Stimulated activated CD8-positive, alpha-beta memory T cell treated with anti-CD3 and anti-CD28 coated beads, Interleukin-4, amount 100 ng/mL, for 48 hours (primary cell): Measurements from ENCODE around the gene FBXO38.
A peak's percentile ranks its signal among the peaks of the same experiment; 100 is the strongest.

ENCODE experiments used
- DNase-seq: peaks from one replicate; pipeline ENCODE4 v3.0.0-alpha.2; 2020

The FBXO38 gene, protein sequence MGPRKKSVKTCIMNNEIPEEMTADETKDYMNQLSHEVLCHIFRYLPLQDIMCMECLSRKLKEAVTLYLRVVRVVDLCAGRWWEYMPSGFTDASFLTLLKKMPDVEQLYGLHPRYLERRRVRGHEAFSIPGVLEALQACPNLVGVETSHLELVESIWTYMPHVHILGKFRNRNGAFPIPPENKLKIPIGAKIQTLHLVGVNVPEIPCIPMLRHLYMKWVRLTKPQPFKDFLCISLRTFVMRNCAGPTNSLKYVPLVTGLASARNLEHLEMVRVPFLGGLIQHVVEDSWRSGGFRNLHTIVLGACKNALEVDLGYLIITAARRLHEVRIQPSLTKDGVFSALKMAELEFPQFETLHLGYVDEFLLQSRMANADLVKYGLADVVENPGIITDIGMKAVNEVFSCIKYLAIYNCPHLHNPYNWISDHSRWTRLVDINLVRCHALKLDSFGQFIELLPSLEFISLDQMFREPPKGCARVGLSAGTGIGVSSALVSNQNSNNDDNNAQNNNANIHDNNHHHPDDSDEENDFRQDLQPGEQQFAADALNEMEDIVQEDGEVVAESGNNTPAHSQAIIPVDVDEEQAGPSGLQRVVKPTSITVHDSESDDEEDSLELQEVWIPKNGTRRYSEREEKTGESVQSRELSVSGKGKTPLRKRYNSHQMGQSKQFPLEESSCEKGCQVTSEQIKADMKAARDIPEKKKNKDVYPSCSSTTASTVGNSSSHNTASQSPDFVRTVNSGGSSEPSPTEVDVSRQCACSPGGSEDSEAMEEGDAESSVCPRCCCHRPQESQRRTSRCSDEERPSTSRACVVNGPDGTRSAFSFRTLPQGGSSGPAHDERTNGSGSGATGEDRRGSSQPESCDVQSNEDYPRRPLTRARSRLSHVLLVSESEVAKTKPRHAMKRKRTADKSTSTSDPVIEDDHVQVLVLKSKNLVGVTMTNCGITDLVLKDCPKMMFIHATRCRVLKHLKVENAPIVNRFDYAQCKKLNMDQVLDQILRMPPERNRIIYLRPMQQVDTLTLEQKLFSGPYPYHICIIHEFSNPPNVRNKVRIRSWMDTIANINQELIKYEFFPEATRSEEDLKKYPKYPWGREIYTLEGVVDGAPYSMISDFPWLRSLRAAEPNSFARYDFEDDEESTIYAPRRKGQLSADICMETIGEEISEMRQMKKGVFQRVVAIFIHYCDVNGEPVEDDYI

DNA sequence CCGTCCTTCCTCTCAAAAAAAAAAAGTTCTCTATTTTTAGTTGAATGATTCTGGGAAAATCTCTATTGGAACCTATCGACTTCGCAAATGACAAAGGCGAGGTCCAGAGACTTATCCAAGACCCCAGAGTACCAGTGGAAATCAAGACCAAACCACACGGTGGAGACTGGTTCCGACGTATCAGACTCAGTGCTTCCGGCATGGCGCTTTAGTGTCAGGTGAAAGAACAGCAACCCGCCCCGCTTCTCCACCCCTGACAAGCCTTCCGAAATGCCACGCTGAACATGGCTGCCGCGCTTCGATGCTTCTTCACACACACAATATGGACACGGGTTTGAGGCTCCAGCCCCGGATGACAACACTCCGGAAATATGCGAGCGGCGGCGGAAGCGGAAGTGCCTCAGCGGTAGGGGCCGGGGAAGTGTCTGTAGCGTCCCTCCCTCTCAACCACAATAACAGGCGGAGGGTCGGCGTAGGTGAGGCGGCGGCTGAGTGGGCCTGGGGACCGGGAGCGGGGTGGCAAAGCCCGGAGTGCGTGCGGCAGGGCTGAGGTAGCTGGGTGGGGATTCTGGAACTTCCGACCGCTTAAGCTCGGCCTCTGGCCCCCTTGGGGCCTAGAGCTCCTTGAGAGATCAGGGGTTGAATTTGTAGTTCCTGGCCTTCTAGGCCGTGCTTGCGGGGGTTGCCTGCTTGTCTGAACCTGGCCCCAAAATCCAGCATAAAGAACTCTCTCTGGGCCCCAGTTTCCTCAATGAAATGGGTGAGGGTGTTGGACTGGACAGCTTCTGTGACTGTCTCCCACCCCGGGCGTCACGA lies at the start of gene FBXO38:
Gene FBXO38, plus strand, starts transcription at position 395 of the 816 bp plus-strand sequence. CDS start 10,819 bp downstream, outside the sequence.
- peak; percentile 95 for DNase-seq

DNA sequence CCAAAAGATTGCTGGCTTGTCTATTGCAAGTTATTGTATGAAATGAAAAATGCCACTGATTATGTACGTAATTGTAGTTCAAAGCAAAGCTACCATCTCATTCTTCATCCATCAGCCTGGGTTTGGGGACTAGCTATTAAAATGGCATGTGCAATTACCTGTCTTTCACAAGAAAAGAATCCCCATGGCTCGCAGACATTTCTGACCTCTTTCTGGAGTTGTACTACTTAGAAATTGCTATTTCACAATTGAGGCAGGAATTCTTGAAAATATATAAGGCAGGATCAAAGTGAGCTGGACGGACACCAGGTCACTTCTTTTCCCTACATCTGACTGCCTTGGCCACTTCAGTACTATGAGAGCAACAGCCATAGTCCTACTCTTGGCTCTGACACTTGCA lies 48.5 kb upstream of the FBXO38 start, which contains the start of gene SPINK9:
Gene SPINK9, plus strand, starts transcription at position 301 of the 400 bp plus-strand sequence. Its CDS starts 55 bp downstream, at position 356.
- DNase-seq = no peak

DNA sequence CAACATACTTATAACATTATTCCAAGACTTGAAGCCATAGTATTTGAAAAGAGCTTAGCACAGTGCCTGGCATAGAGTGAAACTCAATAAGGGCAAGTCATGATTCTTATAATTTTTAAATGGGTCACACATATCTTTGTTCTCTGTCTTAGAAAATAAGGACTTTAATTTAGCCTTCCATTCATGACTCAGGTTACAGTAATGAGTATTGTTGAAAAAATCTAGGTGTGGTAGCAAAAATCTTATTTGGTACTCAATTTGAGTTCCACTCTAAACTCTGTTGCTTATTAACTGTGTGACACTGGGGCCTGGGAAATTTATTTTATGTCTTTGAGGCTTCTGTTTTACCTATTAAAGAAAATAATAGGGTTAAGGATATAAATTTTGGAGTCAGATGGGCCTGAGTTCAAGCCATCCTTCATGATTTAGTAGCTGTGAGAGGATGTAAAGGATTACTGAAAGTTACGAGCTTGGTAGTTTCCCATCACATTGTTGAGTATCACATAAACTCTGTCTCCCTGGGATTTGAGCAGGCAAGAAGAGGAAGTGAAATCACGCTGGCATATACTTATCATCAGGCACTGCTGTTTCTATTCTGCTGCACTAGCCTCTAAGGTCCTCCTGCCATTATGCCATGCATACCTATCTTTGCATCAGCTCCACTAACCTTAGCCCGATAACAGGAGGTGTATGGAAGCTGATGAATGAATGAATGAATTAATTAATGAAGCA lies 46.9 kb upstream of the FBXO38 start:
- DNase-seq = no peak

DNA sequence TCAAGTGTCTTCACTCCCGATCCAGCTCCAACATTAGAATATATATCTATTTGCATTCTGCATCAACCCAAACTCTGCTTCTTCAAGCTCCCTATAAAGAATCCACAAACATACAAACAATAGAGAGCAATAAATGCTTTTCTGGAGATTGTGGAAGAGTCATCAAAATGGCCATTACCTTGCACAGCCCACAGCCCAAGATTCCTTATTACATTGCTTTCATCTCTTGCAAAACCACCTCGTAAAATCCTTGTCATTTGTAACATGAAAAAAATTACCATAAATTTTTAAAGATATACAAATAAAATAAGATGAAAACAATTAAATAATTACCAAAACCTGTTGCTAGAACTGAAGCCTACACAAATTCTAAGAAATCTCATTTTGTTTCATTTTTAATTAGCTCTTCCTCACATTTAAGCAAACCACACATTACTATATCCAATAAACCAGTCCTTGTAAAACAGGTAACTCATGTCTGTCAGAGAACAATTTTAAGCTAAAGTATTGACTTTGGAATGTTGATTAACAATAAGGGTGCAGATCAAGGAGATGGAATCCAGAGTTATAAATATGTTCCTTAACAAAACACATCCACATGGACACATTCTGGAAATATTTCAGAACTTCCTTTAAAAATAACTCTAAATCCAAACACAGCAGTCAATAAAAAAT lies 41.2 kb upstream of the FBXO38 start:
- DNase-seq = no peak

DNA sequence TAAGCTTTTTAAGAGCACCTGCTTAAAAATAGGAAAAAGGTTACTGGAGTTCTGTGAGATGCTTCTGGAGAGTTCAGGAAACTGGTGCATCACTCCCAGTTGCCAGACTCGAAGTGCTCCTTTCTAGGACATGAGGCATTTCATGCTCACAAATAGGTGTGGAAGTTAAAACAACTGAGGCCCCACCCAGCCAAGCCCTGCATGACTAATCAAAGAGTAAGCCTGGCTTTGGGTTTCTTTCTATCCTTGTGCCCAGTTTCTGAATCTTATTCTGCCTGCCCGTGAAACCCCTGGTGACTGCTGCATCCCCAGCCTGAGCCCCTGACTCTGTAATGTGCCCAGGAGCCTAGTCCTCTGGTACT lies 40.7 kb upstream of the FBXO38 start:
- no peak for DNase-seq

DNA sequence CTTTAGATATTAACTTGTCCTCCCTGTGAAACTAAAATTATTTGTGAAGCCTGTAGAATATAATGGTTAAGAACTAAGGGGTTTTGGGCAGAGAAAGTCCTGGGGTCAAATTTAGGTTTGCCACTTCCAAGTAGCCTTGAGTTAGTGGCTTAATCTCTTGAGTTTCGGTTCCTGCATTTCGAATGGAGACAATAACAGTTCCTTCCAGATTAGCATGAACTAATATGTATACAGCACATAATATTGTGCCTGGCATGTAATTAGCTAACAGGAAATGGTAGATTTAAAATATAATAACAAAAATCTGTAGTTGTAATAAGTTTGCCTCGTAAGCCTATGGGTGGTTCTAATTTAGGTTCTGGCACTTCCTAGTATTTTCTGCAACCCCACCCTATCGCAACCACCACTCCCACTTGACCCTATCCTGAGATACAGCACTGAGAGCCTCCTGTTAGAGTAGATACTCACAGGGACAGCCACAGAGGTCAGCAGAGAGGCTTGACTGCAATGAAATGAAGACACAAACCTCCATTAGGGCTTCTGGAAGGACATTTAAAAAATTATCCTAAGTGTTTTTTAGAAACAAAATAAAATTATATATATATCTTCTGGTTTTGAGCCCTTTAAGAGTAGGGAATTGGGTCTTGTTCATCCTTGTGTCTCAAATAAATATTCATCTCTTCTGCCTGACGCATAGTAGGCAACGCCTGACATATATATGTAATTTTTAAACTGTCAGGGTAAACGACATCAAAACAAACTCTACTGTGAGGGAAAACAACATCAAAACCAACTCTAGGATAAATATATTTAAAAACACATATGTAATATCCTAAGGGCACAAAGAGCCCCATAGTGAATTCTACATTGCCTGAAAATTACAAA lies 39.9 kb upstream of the FBXO38 start:
- DNase-seq = no peak

DNA sequence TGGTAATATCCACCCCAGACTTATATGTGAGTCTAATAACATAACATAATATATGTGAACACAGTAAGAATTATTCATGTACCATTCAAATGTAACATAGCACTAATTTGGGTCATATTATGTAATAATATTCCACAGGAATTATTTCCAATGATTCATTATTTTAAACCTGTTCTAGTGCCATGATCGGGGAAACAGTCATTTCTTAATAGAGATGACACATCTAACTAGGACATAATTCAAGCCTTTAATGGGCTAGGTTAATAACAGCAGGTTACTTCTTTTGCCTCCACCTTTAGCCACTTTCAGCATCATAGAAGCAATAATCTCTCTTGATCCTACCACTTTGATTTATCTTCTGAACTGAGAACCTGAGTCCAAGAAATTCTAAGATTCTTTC lies 36.1 kb upstream of the FBXO38 start:
- no peak for DNase-seq

DNA sequence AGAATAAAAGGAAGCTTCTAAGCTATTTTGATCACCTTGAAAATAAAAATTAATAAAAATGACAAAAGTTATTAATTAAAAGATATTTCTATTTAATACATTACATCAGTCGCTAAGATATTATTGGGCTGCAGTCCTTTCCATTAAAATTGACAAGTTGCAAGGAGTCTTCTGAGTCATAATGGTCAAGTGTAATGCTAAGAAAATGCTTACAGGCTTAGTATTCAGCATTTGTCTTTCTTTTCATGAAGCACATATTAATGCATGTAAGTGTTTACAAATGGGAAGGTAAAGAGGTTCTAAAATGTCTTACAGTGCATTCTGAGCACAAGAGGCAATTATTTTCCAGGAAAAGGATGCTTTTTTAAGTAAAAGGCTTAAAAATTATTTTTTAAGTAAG lies 31.1 kb upstream of the FBXO38 start:
- DNase-seq = no peak

DNA sequence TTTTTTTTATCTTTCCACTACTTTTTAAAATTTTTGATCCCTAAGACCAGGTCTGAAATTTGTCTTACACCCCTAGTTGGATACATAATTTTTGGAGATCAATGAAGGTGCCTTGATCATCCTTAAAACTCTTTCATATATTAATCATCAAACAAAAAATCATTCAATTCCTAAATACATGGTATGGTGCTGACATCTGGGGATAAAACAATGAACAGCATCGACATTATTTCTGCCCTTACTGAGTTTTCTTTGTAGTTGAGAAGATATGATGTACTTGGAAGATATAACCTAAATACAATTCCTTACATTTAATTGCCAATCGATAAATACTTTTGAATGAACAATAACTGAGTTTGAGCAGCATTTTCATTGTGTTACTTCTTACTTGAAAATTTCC lies 30.1 kb upstream of the FBXO38 start:
- no peak for DNase-seq

DNA sequence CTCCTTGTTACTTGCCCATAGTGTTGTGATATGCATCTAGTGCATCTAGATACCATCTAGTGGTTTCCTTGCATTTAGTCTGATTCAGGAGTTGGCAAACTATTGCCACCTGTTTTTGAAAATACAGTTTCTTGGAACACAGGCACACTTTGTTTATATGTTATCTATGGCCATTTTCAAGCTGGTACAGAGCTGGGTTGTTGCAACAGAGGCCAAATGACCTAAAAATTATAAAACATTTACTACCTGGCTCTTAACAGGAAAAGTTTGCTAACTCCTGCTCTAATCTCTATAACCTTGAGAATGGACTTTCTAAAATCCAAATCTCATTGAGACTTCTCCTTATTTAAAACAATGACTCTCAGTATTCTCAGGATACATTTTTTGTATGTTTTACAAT lies 19.4 kb upstream of the FBXO38 start:
- DNase-seq = no peak

DNA sequence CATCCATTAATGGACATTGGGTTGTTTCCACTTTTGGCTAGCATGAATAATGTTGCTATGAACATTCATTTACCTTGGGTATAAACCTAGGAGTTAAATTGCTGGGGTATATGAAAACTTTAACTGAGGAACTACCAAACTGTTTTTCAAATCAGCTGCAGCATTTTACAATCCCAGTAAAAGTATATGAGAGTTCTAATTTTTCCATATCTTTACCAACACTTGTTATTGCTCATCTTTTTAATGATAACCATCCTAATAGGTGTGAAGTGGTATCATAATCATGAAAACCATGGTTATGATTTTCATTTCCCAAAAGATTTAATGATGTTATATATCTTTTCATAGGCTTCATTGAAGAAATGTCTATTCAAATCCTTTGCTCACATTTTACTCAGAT lies 15.5 kb upstream of the FBXO38 start:
- no peak for DNase-seq

DNA sequence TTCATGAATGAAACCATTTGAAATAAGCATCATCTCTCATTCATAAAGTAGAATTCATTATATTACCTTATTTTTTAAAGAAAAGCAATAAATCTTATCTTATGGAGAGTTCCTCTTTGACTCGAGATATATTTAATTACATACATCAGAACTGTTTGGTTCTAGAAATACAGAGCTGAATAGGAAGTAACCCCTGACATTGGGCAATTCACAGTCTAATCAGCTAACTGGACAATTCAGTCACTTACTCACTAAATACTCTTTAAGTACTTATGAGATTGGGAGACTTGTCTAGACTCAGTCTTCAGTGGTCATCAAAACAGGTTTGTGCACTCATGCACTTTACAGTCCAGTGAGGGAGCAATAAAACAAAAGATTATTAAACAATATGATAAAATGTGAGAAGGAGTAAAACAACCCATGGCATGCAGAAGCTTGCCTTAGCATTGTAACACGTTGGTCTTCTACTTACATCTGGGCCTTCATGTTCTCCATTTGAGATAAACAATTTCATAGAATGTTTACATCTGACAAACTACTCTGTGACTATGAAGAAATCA lies 11.5 kb upstream of the FBXO38 start:
- no peak for DNase-seq

DNA sequence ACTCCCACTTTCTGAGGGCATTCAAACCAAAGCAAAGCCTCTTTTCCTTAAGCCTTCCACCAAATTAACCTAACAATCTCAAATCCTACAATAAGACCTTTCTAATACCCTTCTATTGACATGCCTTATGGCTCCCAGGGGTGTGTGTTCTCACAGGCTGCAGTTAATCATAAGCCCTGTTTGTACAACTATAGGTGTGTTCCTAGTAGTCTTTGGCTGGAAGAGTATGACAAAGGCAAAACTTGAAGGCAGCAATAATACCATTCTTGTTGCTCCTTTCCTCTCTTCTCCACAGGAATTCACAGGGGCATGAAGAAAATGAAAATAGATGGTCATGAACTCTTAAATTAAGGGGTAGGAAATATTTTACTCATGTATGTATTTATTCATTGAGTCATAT lies 10.9 kb upstream of the FBXO38 start:
- DNase-seq = no peak

DNA sequence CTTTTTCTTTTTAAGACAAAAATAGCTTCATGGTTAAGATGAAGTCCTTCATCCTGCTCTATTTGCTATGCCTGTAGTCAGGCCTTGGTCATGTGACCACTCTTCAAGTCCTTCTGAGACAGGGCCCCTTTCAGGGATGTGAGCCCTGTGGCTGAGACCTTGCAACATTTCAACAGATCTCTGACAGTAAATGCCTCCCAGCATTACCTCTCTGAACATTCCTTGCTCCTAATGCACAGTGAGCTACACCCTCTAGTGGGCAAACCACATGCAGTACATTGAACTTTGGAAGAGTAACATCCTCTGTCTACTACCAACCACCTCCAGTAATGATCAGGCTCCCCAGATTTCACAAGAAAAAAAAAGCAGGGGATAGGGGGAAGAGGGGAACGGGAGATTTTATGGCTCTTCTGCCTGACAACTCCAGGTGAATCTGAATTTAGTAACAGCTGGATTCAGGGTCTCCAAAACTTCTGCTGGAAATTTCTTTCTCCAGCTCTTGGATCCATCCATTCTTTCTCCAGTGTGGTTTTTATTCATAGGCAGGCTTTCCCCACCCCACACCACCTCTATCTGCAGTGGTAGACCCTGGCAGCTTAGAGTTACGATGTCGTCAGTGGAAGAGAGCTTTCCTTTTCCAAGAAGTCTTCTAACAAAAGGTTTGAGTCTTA lies 8.9 kb upstream of the FBXO38 start:
- DNase-seq = no peak

DNA sequence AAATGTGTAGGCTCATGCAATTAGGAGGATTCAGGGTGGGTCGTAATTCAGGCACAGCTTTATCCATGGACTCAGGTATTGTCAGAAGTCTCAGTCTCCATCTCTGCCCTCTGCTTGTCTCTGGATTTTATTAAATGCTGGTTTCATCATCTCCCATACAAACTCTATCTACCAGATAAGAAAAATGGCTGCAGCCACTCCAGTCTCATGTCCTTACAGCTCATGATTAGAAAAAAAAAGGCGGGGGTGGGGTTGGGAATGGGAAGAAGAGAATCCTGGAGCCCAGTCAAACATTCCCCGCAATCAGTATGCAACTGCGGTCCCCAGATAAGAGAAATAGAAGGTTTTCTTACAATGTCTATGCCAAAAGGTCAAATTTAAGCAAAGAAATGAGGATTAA lies 7.6 kb upstream of the FBXO38 start:
- no peak for DNase-seq

DNA sequence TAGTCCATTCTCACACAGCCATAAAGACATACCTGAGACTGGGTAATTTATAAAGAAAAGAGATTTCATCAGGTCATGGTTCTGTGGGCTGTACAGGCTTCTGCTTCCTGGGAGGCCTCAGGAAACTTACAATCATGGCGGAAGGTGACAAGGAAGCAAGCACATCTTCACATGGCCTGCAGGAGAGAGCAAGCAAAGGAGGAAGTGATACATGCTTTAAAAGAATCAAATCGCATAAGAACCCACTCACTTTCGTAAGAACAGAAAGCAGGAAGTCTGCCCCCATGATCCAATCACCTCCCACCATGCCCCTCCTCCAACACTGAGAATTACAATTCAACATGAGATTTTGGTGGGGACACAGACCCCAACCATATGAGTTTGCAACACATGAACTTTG lies 5.1 kb upstream of the FBXO38 start:
- DNase-seq = no peak

DNA sequence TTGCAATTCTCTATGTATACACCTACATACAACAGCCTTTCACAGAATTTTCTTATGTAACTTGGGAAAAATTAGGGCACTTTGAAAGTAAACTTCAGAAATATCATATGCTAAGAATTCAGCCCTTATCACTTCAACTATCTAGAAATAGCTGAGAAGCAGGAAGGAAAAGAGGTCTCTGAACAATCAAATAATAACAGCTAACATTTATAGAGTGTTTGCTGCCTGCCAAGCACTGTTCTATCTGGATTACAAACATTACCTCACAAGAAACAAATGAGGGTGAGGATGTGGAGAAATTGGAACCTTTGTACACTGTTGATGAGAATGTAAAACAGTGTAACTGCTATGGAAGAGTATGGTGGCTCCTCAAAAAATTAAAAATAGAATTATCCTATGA lies 4.4 kb upstream of the FBXO38 start:
- no peak for DNase-seq

DNA sequence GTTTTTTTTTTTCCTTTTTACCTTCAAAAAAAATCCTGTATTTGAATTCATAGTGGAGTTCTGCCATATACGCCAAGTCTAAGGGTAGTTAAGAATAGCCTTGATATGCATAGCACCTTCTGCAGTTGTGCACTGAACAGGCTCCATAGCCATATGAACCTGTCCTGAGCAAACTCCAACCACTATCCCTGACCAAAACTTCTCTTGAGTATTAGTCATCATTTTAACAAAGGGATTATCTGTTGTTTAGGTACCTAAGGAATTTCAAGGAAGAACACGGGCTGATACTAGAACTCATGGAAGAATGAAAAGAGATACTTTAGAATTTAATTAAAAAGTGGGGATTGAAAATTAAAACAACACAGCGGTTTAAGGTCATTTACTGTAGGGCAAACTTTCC lies 1.9 kb upstream of the FBXO38 start:
- DNase-seq = no peak

DNA sequence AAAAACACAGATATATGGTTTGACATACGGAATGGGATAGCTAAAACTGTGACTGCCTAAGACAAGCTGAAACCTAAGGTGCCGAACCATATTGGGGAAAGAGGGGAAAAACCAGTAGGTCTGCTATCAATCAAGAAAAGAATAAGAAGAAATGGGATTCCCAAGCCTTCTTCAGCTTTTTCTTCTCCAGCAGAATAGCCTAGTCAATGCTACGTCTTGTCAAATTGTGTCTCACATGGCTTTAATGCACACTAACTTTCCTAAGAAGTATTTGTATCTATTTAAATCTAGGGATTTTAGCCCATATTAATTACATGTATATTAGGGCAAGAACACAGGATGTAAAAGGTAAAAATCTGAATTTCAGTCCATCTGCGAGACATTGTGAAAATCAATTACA lies 797 bp upstream of the FBXO38 start:
- DNase-seq = no peak
